Thyroid gland (tissue), 4 donors: ENCODE measurements around the gene MRGPRX4.

Source experiments
- CTCF ChIP-seq, 6 experiments: fragments of 200-600 bp in 3 of 6; fragments of 450-650 bp in 3 of 6; sonication (generic) in 3 of 6; IDR thresholded peaks; one replicate each; pipeline ENCODE4 v1.5.1; 2016 to 2019; ENCODE audit warnings: antibody characterized with exemption in 6 of 6, mild to moderate bottlenecking in 2 of 6, inconsistent platforms in 1 of 6, moderate library complexity in 1 of 6
- POLR2A ChIP-seq, 2 donors: fragments of 450-650 bp; IDR thresholded peaks; one replicate each; pipeline ENCODE4 v1.6.1; 2017; ENCODE audit warnings: antibody characterized with exemption in 2 of 2, mild to moderate bottlenecking in 2 of 2, moderate library complexity in 1 of 2

DNA sequence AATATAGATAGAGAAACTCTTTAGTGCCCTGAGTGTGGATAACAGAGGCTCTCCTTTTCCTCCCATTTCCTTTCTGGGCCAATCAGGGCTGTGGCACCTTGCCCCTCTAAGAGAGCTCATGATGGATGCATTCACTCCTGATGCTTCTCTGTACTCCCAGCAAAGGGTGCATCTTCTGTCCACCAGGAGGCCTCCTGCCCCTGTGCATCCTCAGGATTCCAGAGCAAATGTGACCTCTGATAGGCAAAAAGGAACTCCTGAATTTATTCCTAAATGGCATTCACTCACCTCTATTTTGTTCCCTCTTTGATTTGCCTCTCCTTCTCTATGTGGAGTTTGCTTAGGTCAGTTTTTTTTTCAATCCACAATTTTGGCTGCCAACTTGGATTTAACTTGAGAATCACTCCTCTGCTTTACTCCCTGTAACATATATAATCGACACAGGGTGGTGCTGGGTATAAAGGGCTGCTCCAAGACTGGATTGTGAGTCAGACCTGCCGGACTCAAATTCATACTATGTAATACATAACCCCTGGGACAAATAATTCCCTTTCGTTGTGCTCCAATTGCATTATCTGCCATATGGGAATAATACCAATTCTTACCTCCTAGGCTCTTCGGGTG is 1.1 kb upstream of the MRGPRX4 start:
- peak in 2 of 6 experiments; percentile 16 to 35 for TF ChIP-seq CTCF (IDR thresholded peaks at IDR 0.05)
- no peak for TF ChIP-seq POLR2A (IDR thresholded peaks at IDR 0.05)
